HG03103 (cell line): ENCODE data around the gene SYNJ1.
"Not testable (repeated sequence)": the region's sequence is repeated elsewhere in the genome, so short reads cannot be mapped to it uniquely, and the experiment has no call there.

Source experiments
- ATAC-seq: cut with Tn5 transposase; IDR thresholded peaks from one replicate; pipeline ENCODE4 v1.9.1; 2021; ENCODE audit warnings: low read depth; ENCODE audit not compliant: unreplicated experiment

SYNJ1 gene

GRCh38 chr21:32702702-32703101 lies 25.1 kb downstream of the SYNJ1 start:
- no peak for ATAC-seq

GRCh38 chr21:32698971-32699693 lies 28.7 kb downstream of the SYNJ1 start:
- ATAC-seq, result no peak

- no peak for ATAC-seq
These were observed 29.5 kb downstream of the SYNJ1 start for GRCh38 chr21:32698286-32698685.

- not testable (repeated sequence) for ATAC-seq
These were observed 32.3 kb downstream of the SYNJ1 start for GRCh38 chr21:32695482-32695881.

- ATAC-seq, result no peak
These were observed 34.2 kb downstream of the SYNJ1 start for GRCh38 chr21:32693581-32693980.

GRCh38 chr21:32690085-32690484 lies 37.7 kb downstream of the SYNJ1 start:
- ATAC-seq, result no peak

GRCh38 chr21:32687643-32688345 lies 40.0 kb downstream of the SYNJ1 start:
- no peak for ATAC-seq

- no peak for ATAC-seq
These were observed 44.9 kb downstream of the SYNJ1 start for GRCh38 chr21:32682696-32683474.

GRCh38 chr21:32674731-32675130 lies 53.1 kb downstream of the SYNJ1 start:
- ATAC-seq, result no peak

- ATAC-seq, result no peak
These were observed 53.8 kb downstream of the SYNJ1 start for GRCh38 chr21:32674038-32674437.

- no peak for ATAC-seq
These were observed 61.6 kb downstream of the SYNJ1 start for GRCh38 chr21:32666258-32666657.

GRCh38 chr21:32664095-32664494 lies 63.7 kb downstream of the SYNJ1 start:
- ATAC-seq, result not testable (repeated sequence)

GRCh38 chr21:32661981-32662380 lies 65.8 kb downstream of the SYNJ1 start:
- ATAC-seq, result not testable (repeated sequence)

GRCh38 chr21:32661026-32661782 lies 66.6 kb downstream of the SYNJ1 start:
- not testable (repeated sequence) for ATAC-seq

GRCh38 chr21:32658524-32658923 lies 69.3 kb downstream of the SYNJ1 start:
- no peak for ATAC-seq

GRCh38 chr21:32653326-32653901 lies 74.4 kb downstream of the SYNJ1 start:
- no peak for ATAC-seq

- ATAC-seq, result no peak
These were observed 79.6 kb downstream of the SYNJ1 start for GRCh38 chr21:32648165-32648564.

- ATAC-seq, result no peak
These were observed 82.3 kb downstream of the SYNJ1 start for GRCh38 chr21:32645261-32646182.
